Coronary artery (tissue), 2 donors: ENCODE measurements around the gene SLC22A17.

ENCODE experiments used
- DNase-seq: peaks from one replicate; pipeline ENCODE4 v3.0.0-alpha.2; 2017; ENCODE audit warnings: low spot score
- H3K27ac ChIP-seq, 2 donors: fragments of 200-600 bp; sonication (generic); one replicate each; pipeline ENCODE4 v1.5.1; 2016 to 2019
- H3K4me3 ChIP-seq: fragments of 200-600 bp; sonication (generic); 2 replicates; pipeline ENCODE4 v1.5.1; 2016; ENCODE audit warnings: mild to moderate bottlenecking, moderate library complexity
- CTCF ChIP-seq: fragments of 200-600 bp; sonication (generic); IDR thresholded peaks from one replicate; pipeline ENCODE4 v1.5.1; 2019; ENCODE audit warnings: antibody characterized with exemption

The SLC22A17 gene

GRCh38 chr14:23310546-23310945 lies 42.1 kb downstream of the SLC22A17 start:
- Histone ChIP-seq H3K4me3 (no peak overlapping the region), H3K27ac (no peak overlapping the region)
- DNase-seq: no peak
- TF ChIP-seq CTCF: no peak

GRCh38 chr14:23308721-23309445 lies 43.8 kb downstream of the SLC22A17 start:
- DNase-seq: no peak
- Histone ChIP-seq H3K4me3 (peak overlapping the region; percentile 77), H3K27ac (no peak overlapping the region)
- TF ChIP-seq CTCF: no peak

- H3K4me3 ChIP-seq: peak overlapping the region; percentile 77
- no peak for DNase-seq
- TF ChIP-seq CTCF: no peak
- H3K27ac ChIP-seq: peak overlapping the region; percentile 85 to 89
Measured at GRCh38 chr14:23307687-23308644, 44.7 kb downstream of the SLC22A17 start.

GRCh38 chr14:23307146-23307530 lies 45.5 kb downstream of the SLC22A17 start:
- TF ChIP-seq CTCF: no peak
- Histone ChIP-seq H3K27ac (peak overlapping the region; percentile 85 to 89), H3K4me3 (peak overlapping the region; percentile 77)
- no peak for DNase-seq

- DNase-seq: peak; percentile 96
- H3K4me3 ChIP-seq: peak within 1 kb of the TSS; percentile 77
- H3K27ac ChIP-seq: peak within 1 kb of the TSS; percentile 85 to 89
- TF ChIP-seq CTCF: no peak
Measured at GRCh38 chr14:23306412-23307145, 46.1 kb downstream of the SLC22A17 start, which contains the start of gene BCL2L2. TSS of gene BCL2L2 (plus strand) at chr14:23306833. CDS start at chr14:23307768, 935 bp downstream.

GRCh38 chr14:23302290-23303225 lies 50.1 kb downstream of the SLC22A17 start, which contains the start of gene PPP1R3E:
TSS of gene PPP1R3E (minus strand) at chr14:23302859. CDS start at chr14:23302576, 283 bp downstream.
- TF ChIP-seq CTCF: no peak
- DNase-seq: peak; percentile 83
- Histone ChIP-seq H3K27ac (peak within 1 kb of the TSS; percentile 97 to 100), H3K4me3 (peak within 1 kb of the TSS; percentile 92)
